GM23248 (cell line): ENCODE measurements around the gene AREG.

Source experiments
- EZH2 ChIP-seq: fragments of 200-600 bp; sonication (generic); IDR thresholded peaks from 2 replicates; pipeline ENCODE4 v1.6.1; 2018; ENCODE audit warnings: antibody characterized with exemption, mild to moderate bottlenecking; ENCODE audit not compliant: insufficient read depth, poor library complexity, severe bottlenecking
- EZH2phosphoT487 ChIP-seq: fragments of 200-600 bp; sonication (generic); IDR thresholded peaks from 2 replicates; pipeline ENCODE4 v1.6.1; 2018; ENCODE audit warnings: antibody characterized with exemption, moderate library complexity, mild to moderate bottlenecking, low read depth; ENCODE audit not compliant: insufficient read depth

DNA sequence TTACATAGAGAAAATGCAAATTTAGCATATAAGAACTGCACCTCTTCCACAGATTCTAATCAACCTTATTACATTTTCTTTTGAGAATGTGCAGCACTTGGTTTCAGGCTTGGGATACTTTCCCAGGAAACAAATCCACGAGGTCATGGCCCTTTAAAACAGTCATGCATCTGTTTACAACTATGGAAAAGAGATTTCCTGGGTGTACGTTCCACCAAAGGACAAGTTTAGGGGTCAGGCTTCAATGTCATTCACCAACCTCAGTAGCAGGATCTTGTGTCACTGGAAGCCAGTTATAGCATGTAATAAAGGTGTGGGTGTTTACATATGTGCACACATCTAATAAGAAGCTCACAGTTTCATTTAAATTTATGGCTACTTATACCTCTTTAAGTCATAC, 49.3 kb upstream of the AREG start:
- TF ChIP-seq EZH2 (no peak), EZH2phosphoT487 (no peak)
